ENCODE results near the gene ADAMTSL1.
"Not testable (repeated sequence)": the region's sequence is repeated elsewhere in the genome, so short reads cannot be mapped to it uniquely, and the experiment has no call there.

ADAMTSL1 gene

GRCh38 chr9:18921366-18922075 is 447.6 kb downstream of the ADAMTSL1 start:
- no peak for DNase-seq

GRCh38 chr9:18922161-18922885 is 448.4 kb downstream of the ADAMTSL1 start:
- no peak for DNase-seq

GRCh38 chr9:18923167-18923566 is 449.2 kb downstream of the ADAMTSL1 start:
- no peak for DNase-seq

- no peak for DNase-seq
These were observed 449.9 kb downstream of the ADAMTSL1 start for GRCh38 chr9:18923671-18924430.

- DNase-seq = no peak
These were observed 451.9 kb downstream of the ADAMTSL1 start for GRCh38 chr9:18925880-18926279.

- no peak for DNase-seq
These were observed 452.6 kb downstream of the ADAMTSL1 start for GRCh38 chr9:18926513-18926912.

- DNase-seq = no peak
These were observed 454.8 kb downstream of the ADAMTSL1 start for GRCh38 chr9:18928711-18929110.

- not testable (repeated sequence) for DNase-seq
These were observed 456.7 kb downstream of the ADAMTSL1 start for GRCh38 chr9:18930611-18931010.

- DNase-seq = no peak
These were observed 461.6 kb downstream of the ADAMTSL1 start for GRCh38 chr9:18935541-18935940.

GRCh38 chr9:18936094-18936871 is 462.3 kb downstream of the ADAMTSL1 start:
- DNase-seq = no peak

GRCh38 chr9:18939943-18940342 is 466.0 kb downstream of the ADAMTSL1 start:
- no peak for DNase-seq

- no peak for DNase-seq
These were observed 467.2 kb downstream of the ADAMTSL1 start for GRCh38 chr9:18941060-18941740.

- no peak for DNase-seq
These were observed 468.8 kb downstream of the ADAMTSL1 start for GRCh38 chr9:18942801-18943200.

- DNase-seq = peak; percentile 60
These were observed 474.0 kb downstream of the ADAMTSL1 start for GRCh38 chr9:18947892-18948339.

- no peak for DNase-seq
These were observed 478.0 kb downstream of the ADAMTSL1 start for GRCh38 chr9:18951936-18952335.

GRCh38 chr9:18955626-18956025 is 481.7 kb downstream of the ADAMTSL1 start:
- DNase-seq = no peak

All from KG1 (cell line).